Heart left ventricle (tissue), 13 donors: ENCODE data around the gene MGLL.

Experiments used
- POLR2A ChIP-seq, 2 donors: fragments of 450-650 bp; IDR thresholded peaks; one replicate each; pipeline ENCODE4 v1.6.1; 2017; ENCODE audit warnings: antibody characterized with exemption in 2 of 2, mild to moderate bottlenecking in 2 of 2, moderate library complexity in 2 of 2
- TF ChIP-seq, protein P1 (sequence below), 12 donors: fragments of 200-600 bp; sonication (generic) in 4 of 12; IDR thresholded peaks; one replicate each; pipeline versions ENCODE4 v1.5.0 to v1.8.0; 2018 to 2022; ENCODE audit warnings: antibody characterized with exemption in 12 of 12, mild to moderate bottlenecking in 5 of 12
- donor health status: ischemic (EF 13 %, LVEDD 7.1; RV severe dilation, severe dysfunction).
- donor health status: DM: no; HTN: yes; CAD: no.
- donor health status: DM: no; HTN: no; CAD: no.
- donor health status: ischemic (EF 25% LVEDD 6.9; RV normal size, moderate dysfunction).
- donor health status: ischemic (EF 25% LVEDD 5.7; RV mildly dilated, moderate dysfunction).
- donor health status: ischemic (EF 35%, LVEDD 5.7; RV mildly dilated, moderate dysfunction).
- donor health status: nonischemic (EF 11% LVEDD 7.7; RV severe dilation, severe dysfunction).
- donor health status: DM: yes; HTN: yes; CAD: no.
- donor health status: PGD.
- donor health status: ischemic (EF 29% LVEDD 5.4; RV normal size, mild dysfunction).
- donor health status: nonischemic (EF 23%, LVEDD 6.1; RV moderate dilation, normal function).

DNA sequence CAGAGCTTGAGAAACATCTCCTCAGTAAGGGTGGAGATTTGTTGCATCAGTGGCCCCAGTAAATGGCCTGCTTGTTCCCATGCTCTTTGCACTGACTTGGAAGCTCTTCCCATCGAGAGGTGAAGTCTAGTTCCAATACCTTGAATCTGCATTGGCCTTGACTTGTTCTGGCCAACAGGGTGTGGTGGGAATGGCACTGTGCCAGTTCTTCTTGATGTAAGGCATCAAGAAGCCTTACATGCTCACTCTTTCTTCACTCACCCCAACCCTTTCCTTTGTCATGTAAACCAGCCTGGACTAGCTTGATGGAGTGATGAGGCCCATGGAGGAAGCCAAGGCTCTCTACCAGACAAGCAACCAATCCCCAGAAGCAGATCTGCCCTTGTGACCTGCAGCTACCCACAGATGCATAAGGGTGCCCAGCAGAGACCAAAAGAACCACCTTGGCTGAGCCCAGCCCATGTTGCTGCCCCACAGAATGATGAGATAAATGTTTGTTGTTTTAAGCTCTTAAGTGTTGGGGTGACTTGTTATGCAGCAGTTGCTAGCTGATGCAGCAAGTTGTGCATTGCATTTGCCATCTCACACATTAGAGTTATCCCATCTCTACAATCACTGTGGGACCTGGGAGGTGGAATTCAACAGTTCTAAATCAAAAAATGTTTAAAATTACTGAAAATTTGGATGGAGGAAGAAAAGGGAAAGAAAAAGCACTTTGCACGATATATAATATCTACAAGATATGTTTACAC lies 11.1 kb upstream of the MGLL start:
- TF ChIP-seq, protein P1, sequence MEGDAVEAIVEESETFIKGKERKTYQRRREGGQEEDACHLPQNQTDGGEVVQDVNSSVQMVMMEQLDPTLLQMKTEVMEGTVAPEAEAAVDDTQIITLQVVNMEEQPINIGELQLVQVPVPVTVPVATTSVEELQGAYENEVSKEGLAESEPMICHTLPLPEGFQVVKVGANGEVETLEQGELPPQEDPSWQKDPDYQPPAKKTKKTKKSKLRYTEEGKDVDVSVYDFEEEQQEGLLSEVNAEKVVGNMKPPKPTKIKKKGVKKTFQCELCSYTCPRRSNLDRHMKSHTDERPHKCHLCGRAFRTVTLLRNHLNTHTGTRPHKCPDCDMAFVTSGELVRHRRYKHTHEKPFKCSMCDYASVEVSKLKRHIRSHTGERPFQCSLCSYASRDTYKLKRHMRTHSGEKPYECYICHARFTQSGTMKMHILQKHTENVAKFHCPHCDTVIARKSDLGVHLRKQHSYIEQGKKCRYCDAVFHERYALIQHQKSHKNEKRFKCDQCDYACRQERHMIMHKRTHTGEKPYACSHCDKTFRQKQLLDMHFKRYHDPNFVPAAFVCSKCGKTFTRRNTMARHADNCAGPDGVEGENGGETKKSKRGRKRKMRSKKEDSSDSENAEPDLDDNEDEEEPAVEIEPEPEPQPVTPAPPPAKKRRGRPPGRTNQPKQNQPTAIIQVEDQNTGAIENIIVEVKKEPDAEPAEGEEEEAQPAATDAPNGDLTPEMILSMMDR (IDR thresholded peaks at IDR 0.05): no peak
- TF ChIP-seq POLR2A (IDR thresholded peaks at IDR 0.05): no peak
